Measurements from ENCODE around the gene SLC34A1. TPM values are rescaled to one million over a fixed set of nuclear protein-coding genes. Genes with fewer than 3 reads are reported as not detected.

SLC34A1 gene
- total and polyA plus RNA-seq, 11 donors = not detected

- Histone ChIP-seq H3K4me3 (no peak overlapping the region), H3K27ac (no peak overlapping the region), H3K9me3 (no peaks in the 10 kb centered on the region), H3K4me1 (peaks cover 2 to 32% (median 20%) of the 10 kb centered on the region in 12 donors), H3K36me3 (peaks cover 0 to 36% (median 5%) of the 10 kb centered on the region in 9 donors), H3K27me3 (peaks cover 0 to 11% (median 0%) of the 10 kb centered on the region in 9 donors)
- no peak for TF ChIP-seq POLR2A (IDR thresholded peaks at IDR 0.05)
- 67 to 80% (median 77%) methylated on average over 6 to 7 of the region's 7 CpGs for WGBS, 4 donors
- DNase-seq (no peak), ATAC-seq (no peak)
- intact Hi-C loops (cut with DNase I) = no loop called here
Observed at GRCh38 chr5:177444106-177445051, 60.1 kb downstream of the SLC34A1 start.

- TF ChIP-seq POLR2A (IDR thresholded peaks at IDR 0.05) = no peak
- no peak for TF ChIP-seq CTCF (IDR thresholded peaks at IDR 0.05)
- no peak for DNase-seq
- intact Hi-C loops (cut with DNase I) = no loop called here
- no peaks in the 10 kb centered on the region for H3K9me3 ChIP-seq
- peaks cover 0 to 27% (median 5%) of the 10 kb centered on the region in 9 donors for H3K36me3 ChIP-seq
- H3K4me3 ChIP-seq = peak overlapping the region in 1 of 12 donors; percentile 69
- H3K4me1 ChIP-seq = peaks cover 2 to 32% (median 20%) of the 10 kb centered on the region in 12 donors
- peaks cover 0 to 13% (median 3%) of the 10 kb centered on the region in 9 donors for H3K27me3 ChIP-seq
- ATAC-seq = no peak
- 59 to 63% (median 62%) methylated on average over 7 to 10 of the region's 10 CpGs for WGBS, 4 donors
- peak overlapping the region in 1 of 12 donors; percentile 60 for H3K27ac ChIP-seq
Observed at GRCh38 chr5:177445052-177445916, 61.0 kb downstream of the SLC34A1 start.

- H3K27ac ChIP-seq = peak overlapping the region in 1 of 12 donors; percentile 60
- peaks cover 0 to 19% (median 3%) of the 10 kb centered on the region in 9 donors for H3K27me3 ChIP-seq
- intact Hi-C loops (cut with DNase I) = loop anchor here in 1 of 10 donors (2.0 kb wide), 1 partner anchor 41 kb away; no protein-coding TSS in a partner anchor
- no peak for DNase-seq
- WGBS, 4 donors = 8 to 15% (median 12%) methylated on average over 8 of the region's 8 CpGs
- no peak for ATAC-seq
- H3K4me1 ChIP-seq = peaks cover 2 to 35% (median 21%) of the 10 kb centered on the region in 12 donors
- H3K9me3 ChIP-seq = no peaks in the 10 kb centered on the region
- TF ChIP-seq POLR2A (IDR thresholded peaks at IDR 0.05) (no peak), CTCF (IDR thresholded peaks at IDR 0.05) (no peak)
- peaks cover 0 to 22% (median 5%) of the 10 kb centered on the region in 9 donors for H3K36me3 ChIP-seq
- H3K4me3 ChIP-seq = peak overlapping the region in 9 of 12 donors; percentile 55 to 78 (median 69)
Observed at GRCh38 chr5:177445917-177446199, 61.6 kb downstream of the SLC34A1 start.

- intact Hi-C loops (cut with DNase I) = loop anchor here in 1 of 10 donors (2.0 kb wide), 1 partner anchor 42 kb away; no protein-coding TSS in a partner anchor
- Histone ChIP-seq H3K4me1 (peaks cover 2 to 38% (median 21%) of the 10 kb centered on the region in 12 donors), H3K27ac (peak within 1 kb of the TSS in 3 of 12 donors; percentile 4 to 60 (median 30)), H3K27me3 (peaks cover 0 to 19% (median 3%) of the 10 kb centered on the region in 9 donors), H3K36me3 (peaks cover 0 to 16% (median 5%) of the 10 kb centered on the region in 9 donors), H3K4me3 (peak within 1 kb of the TSS; percentile 53 to 78 (median 62)), H3K9me3 (no peaks in the 10 kb centered on the region)
- ATAC-seq (peak in 3 of 4 donors; percentile 57 to 72 (median 69)), DNase-seq (peak in 4 of 5 donors; percentile 63 to 77 (median 71))
- peak in 4 of 12 donors; percentile 8 to 21 (median 16) for TF ChIP-seq CTCF (IDR thresholded peaks at IDR 0.05)
- no peak for TF ChIP-seq POLR2A (IDR thresholded peaks at IDR 0.05)
- WGBS, 4 donors = 0 to 2% (median 1%) methylated on average over 20 to 89 of the region's 89 CpGs
Observed at GRCh38 chr5:177446200-177447065, 62.2 kb downstream of the SLC34A1 start, which contains the start of gene PRR7. Gene PRR7 (plus strand): TSS chr5:177446814. CDS start chr5:177455068, 8,254 bp downstream.
